Ishikawa (cell line): Measurements from ENCODE around the gene YWHAE.

Experiments
- CEBPB ChIP-seq: IDR thresholded peaks from 2 replicates; pipeline ENCODE4 v1.6.1; 2012
- CREB1 ChIP-seq: IDR thresholded peaks from 2 replicates; pipeline ENCODE4 v1.6.1; 2012; ENCODE audit warnings: low read depth
- EGR1 ChIP-seq: IDR thresholded peaks from 2 replicates; pipeline ENCODE4 v1.6.1; 2012
- EP300 ChIP-seq: IDR thresholded peaks from 2 replicates; pipeline ENCODE4 v1.6.1; 2012; ENCODE audit warnings: borderline replicate concordance
- FOXM1 ChIP-seq: IDR thresholded peaks from 2 replicates; pipeline ENCODE4 v1.6.1; 2012; ENCODE audit warnings: low read depth, borderline replicate concordance
- NFIC ChIP-seq: IDR thresholded peaks from 2 replicates; pipeline ENCODE4 v1.6.1; 2012
- RAD21 ChIP-seq: IDR thresholded peaks from 2 replicates; pipeline ENCODE4 v1.6.1; 2012; ENCODE audit warnings: low read depth
- REST ChIP-seq: IDR thresholded peaks from 2 replicates; pipeline ENCODE4 v1.6.1; 2012; ENCODE audit warnings: low read depth, mild to moderate bottlenecking
- TEAD4 ChIP-seq: IDR thresholded peaks from 2 replicates; pipeline ENCODE4 v1.6.1; 2012
- TF ChIP-seq, protein P1 (sequence below): IDR thresholded peaks from 2 replicates; pipeline ENCODE4 v1.6.1; 2012

DNA sequence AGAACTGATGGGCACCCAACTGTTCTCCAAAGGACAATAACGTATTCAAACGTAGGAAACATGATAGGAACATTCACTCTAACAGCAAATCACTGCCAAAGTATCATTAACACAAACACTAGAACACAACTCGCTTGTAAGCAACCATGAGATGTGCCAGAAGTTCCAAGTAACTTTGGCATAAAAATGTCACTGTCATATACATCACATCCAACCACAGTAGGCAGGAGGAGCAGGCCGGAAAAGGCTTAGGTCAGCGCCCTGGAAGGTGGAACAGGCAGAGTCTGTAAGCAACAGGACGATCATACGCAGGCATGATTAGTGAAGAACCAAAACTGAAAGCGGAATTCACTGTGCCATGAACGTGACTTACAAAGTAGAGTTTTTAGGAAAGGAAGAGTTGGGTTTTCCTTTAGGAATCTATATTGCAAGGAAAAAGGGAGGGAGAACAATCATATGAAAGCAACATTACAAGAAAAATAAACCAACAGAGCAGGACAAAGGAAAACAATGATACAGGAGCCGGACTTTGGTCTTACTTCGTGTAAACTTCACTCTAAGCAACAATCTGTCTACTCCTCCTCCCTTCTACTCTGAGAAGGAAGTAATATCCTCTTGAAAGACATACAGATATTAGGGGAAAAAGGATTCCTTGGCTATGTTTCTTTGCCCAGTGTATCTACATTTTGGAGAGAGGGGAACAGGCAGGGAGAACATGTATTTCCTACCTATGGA is 52.3 kb downstream of the YWHAE start:
- TF ChIP-seq REST, result no peak
- TF ChIP-seq TEAD4, result no peak
- TF ChIP-seq CREB1, result no peak
- TF ChIP-seq EP300, result no peak
- no peak for TF ChIP-seq EGR1
- TF ChIP-seq FOXM1, result no peak
- no peak for TF ChIP-seq CEBPB
- TF ChIP-seq, protein P1, sequence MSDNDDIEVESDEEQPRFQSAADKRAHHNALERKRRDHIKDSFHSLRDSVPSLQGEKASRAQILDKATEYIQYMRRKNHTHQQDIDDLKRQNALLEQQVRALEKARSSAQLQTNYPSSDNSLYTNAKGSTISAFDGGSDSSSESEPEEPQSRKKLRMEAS, result no peak
- no peak for TF ChIP-seq RAD21
- TF ChIP-seq NFIC, result no peak
